Measurements from ENCODE around the gene IFT27.

- TF ChIP-seq CTCF (conservative IDR thresholded peaks at IDR 0.05; ENCODE audit: low read depth, low read length), result no peak
- no peak for TF ChIP-seq EZH2 (IDR thresholded peaks at IDR 0.05; ENCODE audit: low read length, unreplicated experiment)
These were observed 14.2 kb downstream of the IFT27 start for GRCh38 chr22:36761553-36762240.
